ENCODE results near the gene DET1.

DET1 gene

GRCh38 chr15:88467073-88467934, 79.2 kb downstream of the DET1 start, which contains the start of the genes MRPL46 and MRPS11:
Gene MRPL46 (minus strand): TSS chr15:88467388. CDS start chr15:88467377, 11 bp downstream.
Gene MRPS11 (plus strand): TSS chr15:88467708. CDS start chr15:88467718, 10 bp downstream.
- DNase-seq (ENCODE audit: low spot score) = peak; percentile 91

DNA sequence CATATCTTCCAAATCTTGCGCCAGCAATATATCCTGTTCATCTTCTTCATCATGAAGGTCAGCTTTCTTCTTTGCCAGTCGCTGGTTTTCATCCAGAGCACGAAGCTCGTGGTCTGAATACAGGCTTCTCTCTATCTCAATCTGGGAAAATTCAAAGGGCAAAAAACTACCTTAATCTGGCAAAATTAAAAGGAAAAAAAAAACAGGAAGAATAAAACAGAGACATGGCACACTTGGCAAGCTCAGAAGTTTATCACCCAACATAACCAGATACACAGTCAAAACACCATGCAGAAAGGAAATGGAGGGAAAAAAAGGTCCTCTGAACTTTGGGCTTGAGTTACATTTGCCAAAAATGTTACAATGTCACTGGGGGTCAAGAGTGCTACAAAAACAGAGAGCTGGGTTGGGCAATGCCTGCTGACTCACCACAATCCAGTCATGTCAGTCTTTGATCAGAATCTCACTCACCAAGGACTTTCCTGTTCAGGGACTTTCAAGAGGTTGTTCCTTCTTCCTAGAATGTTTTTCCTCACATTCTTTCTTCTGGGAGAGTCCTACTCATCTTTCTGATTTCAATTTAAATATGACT, 80.8 kb downstream of the DET1 start:
- DNase-seq (ENCODE audit: low spot score) = no peak

DNA sequence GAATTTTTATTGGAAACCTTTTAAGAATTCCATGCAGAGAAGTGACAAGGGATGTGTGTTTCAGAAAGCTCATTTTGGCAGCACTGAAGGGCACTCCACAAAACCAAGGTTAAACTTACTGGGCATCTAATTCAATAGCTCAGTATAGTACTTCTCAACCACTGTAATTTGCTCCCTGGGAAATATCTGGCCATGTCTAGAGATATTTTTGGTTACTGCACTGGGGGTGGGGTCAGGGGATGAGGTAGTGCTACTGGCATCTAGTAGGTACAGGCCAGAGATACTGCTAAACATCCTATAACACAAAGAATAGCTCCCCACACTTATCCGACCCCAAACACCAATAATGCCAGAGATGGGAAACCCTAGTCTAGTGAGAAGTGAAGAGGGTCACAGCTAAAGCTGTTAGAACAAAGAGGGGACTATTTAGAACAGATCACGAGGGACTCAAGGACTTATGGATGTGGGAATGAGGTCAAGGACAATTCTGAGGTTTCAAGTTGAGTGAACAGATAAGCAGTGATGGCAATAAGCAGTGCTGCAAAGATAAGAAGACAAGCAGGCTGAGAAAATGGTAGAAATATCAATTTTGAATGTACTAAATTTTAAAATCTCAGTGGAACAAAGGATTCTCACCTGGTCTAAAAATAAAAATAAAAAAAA, 82.5 kb downstream of the DET1 start:
- DNase-seq (ENCODE audit: low spot score) = no peak

Measured in globus pallidus (tissue), 1 donor.